NK-92 (cell line): ENCODE data around the gene AMOT.

Experiments
- DNase-seq: peaks from one replicate; lab custom pipeline; 2025; ENCODE audit not compliant: unreplicated experiment; lab: John Stamatoyannopoulos, UW

AMOT gene

DNA sequence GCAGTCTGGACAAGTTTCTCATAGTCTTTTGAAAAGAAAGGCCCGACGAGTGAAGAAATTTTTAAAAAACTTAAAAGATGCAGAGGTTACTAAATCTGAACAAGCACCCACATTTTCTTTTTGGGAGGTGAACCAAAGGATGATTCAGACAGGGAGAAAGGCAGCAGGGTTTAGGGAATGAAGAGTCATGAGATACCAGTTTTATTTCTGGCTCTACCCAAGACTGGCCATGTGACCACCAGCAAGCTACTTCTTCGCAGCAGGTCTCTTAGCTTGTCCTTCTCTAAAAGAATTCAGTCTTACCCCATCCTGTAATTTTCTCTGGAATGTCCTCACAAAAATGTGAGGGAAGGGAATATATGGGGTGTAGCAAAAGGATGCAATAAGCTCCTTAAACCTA lies 37.6 kb downstream of the AMOT start:
- no peak for DNase-seq

GRCh38 chrX:112802541-112802940 lies 38.1 kb downstream of the AMOT start:
- DNase-seq, result no peak

DNA sequence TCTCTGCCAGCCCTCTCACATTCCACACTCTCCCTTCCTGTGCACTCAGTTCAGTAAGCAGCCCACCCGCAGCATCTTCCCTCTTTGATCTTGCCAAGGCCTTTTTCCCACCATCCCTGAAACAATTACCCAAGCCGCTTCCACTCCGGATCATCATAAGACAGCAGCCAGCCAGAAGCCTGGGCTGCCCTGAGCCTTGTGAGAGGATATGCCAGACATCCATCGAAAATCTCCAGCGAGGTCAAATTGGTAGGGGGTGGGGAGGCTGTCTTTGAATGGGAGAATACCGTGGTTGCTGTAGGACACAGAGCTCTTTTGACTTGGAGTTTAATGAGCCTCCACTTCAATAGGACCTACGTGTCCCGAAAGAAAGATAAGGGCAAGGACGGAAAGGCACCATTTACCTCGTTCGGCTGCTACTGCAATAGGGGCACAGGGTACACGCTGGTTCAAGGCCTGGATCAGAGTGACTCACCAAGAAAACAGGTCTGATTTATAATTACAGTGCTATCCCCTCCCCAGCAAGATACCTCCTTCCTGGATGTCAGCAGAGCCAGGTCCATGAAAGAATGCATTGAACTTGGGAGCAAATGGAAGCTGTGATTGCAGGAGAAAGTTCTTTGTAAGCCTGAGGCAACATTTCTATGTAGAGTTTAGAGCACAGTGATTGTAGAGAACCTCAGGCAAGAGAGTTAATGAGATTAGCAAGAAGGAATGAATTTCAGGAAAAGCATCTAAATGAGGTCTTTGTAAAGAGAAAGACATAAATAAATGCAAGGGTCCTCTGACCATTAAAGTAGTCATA lies 39.5 kb downstream of the AMOT start:
- no peak for DNase-seq

GRCh38 chrX:112799425-112799824 lies 41.2 kb downstream of the AMOT start:
- no peak for DNase-seq

DNA sequence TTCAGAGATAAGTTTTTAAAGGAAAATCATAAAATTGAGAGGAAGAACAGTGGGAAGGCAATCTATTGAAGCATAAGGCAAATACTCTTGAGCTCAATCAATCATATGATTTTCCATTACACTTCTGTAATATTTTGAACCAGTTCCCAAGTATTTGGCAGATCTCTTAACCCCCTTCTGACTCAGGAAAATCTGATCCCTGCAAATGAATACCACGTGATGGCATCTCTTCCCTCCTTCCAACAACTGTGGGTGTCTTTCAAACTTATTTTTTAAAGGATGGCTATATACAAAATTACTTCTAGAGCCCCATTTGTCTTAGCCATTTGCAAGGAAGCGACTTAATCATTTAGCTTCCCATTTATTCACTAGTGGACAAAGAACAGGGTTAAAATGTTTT lies 41.9 kb downstream of the AMOT start:
- DNase-seq, result no peak

GRCh38 chrX:112789931-112790330 lies 50.7 kb downstream of the AMOT start:
- no peak for DNase-seq

DNA sequence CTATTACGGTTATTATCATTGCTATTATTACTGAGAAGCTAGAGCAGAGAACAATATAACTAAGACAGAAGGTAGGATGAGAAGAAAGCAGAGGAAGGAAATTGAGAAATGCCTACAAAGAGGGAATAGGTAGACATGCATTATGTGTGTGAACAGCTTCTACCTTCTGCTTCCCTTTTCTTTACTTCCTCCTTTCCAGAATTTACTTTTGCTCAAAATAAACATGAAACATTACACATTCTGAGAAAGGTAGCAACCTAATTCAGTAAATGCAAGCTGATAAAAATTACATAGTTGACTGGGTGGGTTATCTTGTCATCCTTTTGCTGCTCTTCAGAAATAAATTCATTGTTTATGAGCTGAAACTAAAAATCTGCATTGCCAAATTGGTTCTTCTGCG lies 54.6 kb downstream of the AMOT start:
- no peak for DNase-seq

GRCh38 chrX:112785344-112785743 lies 55.3 kb downstream of the AMOT start:
- no peak for DNase-seq

DNA sequence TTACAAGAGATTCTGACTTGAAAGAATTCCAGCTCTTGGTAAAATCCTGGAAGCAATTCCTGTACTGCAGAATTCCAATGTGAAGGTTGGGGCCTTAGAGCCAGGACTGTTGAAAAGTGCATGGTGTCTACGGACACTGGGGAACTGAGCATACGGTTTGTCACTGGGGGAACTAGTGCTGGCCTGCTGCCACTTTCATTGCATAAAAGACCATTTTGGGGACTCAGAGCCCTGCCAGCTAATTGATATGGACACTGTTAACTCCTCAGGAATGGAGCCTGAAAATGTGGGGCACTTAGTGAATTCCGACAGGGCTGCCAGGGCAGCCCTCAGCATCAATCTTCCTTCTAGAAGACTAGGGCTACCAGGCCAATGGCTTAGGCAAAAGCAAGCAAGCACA lies 55.9 kb downstream of the AMOT start:
- DNase-seq, result no peak

DNA sequence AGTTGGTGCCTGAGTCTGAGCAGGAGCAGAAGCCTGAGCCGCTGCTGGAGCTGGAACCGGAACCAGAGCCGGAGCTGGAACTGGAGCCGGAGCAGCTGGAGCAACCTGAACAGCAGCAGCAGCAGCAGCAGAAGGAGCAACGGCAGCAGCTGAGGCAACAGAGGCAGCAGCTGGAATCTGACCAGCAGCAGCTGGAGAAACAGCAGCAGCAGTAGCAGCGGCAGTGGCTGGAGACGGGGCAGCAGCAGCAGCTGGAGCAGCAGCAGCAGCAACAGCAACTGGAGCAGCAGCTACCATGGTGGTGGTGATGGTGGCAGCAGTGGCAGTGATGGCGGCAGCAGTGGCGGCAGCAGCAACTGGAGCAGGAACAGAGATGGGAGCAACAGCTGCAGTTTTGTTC lies 61.5 kb downstream of the AMOT start:
- DNase-seq, result no peak

- no peak for DNase-seq
Measured at GRCh38 chrX:112774651-112775293, 65.9 kb downstream of the AMOT start.

DNA sequence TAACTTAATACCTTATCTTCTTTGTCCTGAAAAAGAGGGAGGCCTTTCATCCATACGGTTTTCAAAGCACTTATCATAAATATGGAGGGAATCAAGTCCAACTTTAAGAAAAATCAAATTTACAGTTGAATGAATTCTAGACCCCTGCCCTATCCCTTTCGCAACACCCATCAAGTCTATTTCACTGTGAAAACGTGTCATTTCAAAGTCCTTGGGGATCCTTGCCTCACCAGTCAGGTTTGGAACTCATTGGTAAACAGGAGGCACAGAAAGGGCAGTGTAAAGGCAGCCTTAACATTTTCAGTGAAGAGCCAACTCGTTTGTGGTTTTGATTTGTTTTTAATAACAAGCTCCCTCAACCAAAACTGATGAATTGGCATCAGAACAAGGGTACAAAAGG lies 66.5 kb downstream of the AMOT start:
- no peak for DNase-seq

DNA sequence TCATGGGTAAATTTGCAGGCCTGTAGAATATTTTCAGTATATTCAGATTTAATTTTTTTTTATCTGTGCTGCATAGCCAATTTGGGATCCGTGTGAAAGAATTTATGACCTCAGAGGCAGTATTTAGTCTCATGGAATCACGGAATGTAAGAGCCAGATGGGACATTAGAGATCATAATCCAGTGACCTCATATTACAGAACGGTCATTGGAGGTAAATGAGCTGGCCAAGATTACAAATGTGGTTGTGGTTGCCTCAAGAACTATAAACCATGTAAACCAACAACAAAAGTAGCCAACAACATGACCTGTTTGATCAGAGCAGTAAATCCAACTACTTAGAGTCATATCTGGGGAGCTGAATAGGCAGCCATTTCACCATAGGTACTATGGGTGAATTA lies 71.6 kb downstream of the AMOT start:
- DNase-seq, result no peak

GRCh38 chrX:112768563-112768962 lies 72.1 kb downstream of the AMOT start:
- no peak for DNase-seq

DNA sequence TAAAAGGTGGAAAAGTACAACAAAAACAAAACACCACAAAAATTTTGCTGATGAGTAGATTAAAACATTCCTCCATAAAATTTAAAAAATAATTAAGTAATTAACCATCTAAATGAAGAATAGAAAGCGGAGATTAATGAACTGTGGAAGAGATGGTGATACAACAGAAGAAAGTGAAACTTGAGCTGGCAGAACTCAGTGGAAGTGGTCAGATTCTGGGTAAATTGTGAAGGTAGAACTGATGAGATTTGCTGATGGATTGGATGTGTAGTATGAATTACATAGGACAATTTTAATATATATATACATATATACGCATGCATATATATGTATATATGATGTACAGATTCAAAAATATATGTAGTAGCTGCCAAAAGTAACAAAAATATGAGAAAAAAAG lies 73.9 kb downstream of the AMOT start:
- DNase-seq, result no peak

- no peak for DNase-seq
Measured at GRCh38 chrX:112761242-112762207, 79.1 kb downstream of the AMOT start.

DNA sequence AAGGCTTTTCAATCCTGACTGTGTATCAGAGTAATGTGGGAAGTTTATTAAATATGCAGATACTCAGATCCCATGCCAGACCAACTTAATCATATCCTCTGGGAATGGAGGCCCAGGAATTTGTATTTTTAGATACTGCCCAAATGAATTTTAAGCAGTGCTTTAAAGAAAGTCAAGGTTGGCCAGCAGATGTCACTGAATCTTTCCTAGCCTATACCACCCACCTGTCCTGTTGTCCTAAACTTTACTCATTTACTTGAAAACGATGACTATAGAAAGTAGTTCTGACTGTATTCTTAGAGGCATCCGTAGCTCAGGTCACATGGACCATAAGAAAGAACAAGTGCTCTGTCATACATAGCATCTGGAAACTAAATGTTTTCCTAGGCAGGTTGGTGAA lies 79.9 kb downstream of the AMOT start:
- DNase-seq, result no peak

- DNase-seq, result no peak
Measured at GRCh38 chrX:112759966-112760365, 80.7 kb downstream of the AMOT start.

DNA sequence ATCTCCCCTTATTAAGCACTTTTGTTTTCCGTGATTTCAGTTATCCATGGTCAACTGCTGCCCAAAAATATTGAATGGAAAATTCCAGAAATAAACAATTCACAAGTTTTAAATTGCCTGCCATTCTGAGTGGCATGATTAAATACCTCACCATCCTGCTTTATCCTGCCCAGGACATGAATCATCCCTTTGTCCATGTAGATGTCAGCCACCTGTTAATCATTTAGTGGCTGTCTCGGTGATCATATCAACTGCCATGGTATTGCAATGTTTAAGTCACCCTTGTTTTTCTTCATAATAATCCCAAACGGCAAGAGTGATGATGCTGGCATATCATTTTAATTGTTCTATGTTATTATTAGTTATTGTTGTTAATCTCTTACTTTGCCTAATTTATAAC lies 81.1 kb downstream of the AMOT start:
- no peak for DNase-seq

- no peak for DNase-seq
Measured at GRCh38 chrX:112757946-112758345, 82.7 kb downstream of the AMOT start.

DNA sequence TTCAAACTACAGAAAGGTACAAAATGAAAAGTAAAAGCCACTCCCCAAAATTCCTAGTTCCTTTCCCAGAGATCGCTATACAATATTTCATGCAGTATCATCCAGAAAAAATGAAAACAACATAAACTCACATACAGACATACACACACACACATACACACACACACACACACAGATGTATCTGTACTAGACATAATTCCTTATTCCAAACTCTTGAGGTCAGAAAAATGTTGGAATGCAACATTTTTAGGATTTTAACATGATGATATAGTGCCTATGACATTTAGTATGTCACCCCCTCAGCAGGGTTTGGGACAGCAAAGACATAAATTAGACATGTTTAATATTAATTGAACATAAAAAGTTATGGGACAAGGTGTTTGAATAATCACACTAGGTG lies 87.5 kb downstream of the AMOT start:
- DNase-seq, result no peak

DNA sequence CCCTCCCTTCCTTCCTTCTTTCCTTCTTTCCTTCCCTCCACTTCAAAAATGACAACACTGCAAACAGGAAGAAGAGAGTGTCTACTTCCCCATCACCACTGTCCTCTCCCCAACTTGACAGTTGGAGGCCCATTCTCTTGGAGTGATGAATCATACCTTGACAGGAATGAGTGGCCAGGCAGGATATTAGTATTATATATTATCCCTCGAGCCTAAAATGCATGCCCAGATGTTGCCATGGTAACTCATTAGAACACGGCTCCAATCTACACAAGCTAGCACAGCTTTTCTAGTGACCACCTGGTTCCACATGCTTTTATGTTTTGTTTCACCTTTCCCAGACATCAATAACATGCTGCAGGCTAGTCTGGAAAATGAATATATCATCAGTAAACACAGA lies 89.6 kb downstream of the AMOT start:
- DNase-seq, result no peak
